GM19193 (cell line): Measurements from ENCODE around the gene OR52B6.

Experiments used
- POLR2A ChIP-seq: IDR thresholded peaks from 4 replicates; pipeline ENCODE4 v1.6.1; 2011; ENCODE audit not compliant: insufficient read depth, insufficient read length; ENCODE audit errors: extremely low read depth

OR52B6 gene

DNA sequence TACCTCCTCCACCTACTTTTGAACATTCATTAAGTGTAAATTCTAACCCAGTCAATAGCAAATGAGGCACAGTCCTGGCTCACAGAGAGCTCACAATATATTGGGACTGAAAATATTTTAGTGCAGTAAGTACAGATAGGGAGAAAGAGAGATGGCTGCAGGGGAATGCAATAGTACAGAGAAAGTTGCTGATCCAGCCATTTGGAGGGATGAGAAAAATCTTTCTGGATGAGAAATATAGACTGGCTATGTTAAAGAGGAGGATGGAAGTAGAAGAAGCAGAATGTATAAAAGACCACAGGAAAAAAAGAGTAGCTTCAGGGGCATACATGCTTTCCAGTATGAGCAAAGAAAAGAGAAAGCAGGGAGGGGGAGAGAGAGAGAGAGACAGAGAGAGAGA lies 3.6 kb upstream of the OR52B6 start:
- no peak for TF ChIP-seq POLR2A

DNA sequence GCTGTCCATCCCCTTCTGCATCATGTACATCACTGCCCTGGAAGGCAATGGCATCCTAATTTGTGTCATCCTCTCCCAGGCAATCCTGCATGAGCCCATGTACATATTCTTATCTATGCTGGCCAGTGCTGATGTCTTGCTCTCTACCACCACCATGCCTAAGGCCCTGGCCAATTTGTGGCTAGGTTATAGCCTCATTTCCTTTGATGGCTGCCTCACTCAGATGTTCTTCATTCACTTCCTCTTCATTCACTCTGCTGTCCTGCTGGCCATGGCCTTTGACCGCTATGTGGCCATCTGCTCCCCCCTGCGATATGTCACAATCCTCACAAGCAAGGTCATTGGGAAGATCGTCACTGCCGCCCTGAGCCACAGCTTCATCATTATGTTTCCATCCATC lies 337 bp downstream of the OR52B6 start:
- TF ChIP-seq POLR2A, result no peak

DNA sequence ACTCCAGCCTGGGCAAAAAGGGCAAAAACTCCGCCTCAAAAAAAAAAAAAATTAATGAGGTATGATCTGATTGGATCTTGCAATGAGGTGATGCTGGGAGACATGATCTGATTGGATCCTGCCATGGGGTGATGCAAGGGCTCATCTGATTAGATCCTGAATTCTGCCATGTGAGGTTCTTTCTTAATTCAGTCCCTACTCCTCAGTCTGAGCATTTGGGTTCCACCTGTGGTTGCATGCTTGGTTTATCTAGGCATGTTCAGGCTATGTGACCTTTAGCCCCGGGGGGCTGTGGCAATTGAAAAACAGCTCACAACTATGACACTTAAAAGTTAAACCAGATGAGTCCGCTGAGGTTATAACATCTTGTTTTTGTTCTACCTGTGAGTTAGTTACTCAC lies 10.9 kb downstream of the OR52B6 start:
- no peak for TF ChIP-seq POLR2A

DNA sequence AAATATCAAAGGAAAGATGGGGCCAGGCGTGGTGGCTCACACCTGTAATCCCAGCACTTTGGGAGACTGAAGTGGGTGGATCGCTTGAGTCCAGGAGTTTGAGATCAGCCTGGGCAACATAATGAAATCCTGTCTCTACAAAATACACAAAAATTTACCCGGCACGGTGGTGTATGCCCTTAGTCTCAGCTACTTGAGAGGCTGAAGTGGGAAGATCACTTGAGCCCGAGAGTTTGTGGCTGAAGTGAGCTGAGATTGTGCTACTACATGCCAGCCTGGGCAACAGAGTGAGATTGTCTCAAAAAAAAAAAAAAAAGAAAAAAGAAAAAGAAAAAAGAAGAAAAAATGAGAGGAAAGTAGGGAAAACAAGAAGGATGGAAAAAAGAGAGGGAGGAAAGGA lies 11.9 kb downstream of the OR52B6 start:
- TF ChIP-seq POLR2A, result no peak

DNA sequence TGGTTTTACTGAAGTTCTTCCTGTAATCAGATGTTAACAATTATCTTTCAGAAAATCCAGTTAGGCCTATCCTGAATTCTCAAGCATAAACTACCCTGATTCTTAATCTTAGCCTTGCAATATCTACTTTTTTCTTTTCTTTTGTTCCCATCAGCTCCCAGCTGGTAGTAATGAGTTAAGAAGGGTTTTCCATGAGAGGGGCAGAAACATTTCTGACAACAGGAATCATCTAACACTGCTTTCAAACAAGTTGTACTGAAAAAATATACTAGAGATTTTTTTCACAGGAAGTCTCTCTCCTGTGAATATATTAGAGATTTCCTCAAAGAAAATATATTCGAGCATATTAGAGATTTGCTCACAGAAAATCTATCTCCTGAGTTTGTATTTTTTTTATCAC lies 12.5 kb downstream of the OR52B6 start:
- TF ChIP-seq POLR2A, result no peak

DNA sequence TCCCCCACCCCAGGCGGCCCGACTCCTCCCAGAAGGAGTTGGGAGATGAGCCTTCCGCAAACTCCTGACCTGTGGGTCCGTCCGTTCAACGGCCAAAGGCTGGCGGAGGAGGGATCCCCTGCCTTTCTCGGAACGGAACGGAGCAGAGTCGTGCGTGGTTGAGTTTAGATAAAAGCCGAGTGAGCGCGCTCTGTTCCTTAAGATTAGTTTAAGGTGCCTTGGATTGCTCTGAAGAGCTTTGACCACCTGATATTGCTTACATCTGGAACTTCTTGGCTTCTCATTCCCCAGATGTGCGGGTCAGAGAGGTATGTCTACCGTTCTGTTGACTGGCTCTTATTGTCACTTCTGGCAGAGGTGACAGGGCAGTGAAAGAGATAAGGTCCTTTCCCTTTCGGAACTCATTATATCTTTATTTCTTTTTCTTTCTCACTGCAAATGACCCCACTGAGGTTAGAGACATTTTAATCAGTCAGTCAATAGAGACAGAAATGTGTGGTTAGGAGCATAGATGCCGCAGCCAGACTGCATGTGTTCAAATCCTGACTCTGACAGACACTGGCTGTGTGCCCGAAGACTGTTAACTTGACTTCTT lies 16.0 kb downstream of the OR52B6 start, which contains the start of gene TRIM6:
Gene TRIM6, plus strand, starts transcription at position 31 of the 595 bp plus-strand sequence. Its CDS starts 261 bp downstream, at position 292.
- no peak for TF ChIP-seq POLR2A

DNA sequence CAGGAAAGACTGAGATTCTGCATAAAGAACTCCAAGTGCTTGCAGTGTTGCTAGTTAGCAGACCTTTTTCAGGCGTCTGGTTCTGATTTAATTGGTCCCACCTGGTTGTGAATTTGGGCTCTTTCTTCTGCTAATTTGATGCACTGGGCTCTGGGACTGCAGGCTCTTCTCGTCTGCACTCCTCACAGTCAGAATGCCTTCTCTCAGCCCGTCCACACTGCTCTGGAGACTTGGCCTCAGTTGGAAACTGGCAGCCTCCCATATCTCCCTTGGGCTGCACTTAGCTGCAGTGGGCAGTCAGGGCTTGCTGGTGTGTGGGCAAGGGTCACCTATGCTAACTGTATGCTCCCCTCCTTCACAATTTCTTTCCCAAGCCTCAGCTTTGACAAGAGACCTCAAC lies 17.3 kb downstream of the OR52B6 start:
- TF ChIP-seq POLR2A, result no peak

DNA sequence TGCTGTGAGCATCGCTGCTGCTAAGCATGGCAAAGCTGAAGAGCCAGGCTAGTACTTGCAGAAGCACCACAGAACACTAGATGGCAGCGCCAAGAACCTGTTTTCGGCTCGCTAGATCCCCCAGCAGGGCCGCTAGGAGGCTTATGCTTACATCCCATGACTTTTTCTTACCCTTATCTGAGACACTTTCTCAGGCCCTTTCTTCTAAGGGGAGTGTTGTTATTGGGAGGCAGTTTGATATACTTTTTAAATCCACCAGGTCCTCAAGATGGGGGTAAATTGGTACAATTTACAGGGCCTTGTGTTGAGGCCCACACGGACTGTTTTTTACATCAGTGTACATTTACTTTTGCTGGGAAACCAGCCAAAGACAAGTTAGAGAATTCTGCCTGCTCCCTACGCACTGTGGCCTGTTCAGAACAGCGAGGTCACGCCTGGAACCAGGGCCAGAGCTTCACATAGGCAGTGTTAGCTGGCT lies 19.7 kb downstream of the OR52B6 start:
- TF ChIP-seq POLR2A, result no peak

DNA sequence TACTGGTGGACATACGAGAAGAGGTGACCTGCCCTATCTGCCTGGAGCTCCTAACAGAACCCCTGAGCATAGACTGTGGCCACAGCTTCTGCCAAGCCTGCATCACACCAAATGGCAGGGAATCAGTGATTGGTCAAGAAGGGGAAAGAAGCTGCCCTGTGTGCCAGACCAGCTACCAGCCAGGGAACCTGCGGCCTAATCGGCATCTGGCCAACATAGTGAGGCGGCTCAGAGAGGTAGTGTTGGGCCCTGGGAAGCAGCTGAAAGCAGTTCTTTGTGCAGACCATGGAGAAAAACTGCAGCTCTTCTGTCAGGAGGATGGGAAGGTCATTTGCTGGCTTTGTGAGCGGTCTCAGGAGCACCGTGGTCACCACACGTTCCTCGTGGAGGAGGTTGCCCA lies 22.6 kb downstream of the OR52B6 start:
- TF ChIP-seq POLR2A, result no peak

DNA sequence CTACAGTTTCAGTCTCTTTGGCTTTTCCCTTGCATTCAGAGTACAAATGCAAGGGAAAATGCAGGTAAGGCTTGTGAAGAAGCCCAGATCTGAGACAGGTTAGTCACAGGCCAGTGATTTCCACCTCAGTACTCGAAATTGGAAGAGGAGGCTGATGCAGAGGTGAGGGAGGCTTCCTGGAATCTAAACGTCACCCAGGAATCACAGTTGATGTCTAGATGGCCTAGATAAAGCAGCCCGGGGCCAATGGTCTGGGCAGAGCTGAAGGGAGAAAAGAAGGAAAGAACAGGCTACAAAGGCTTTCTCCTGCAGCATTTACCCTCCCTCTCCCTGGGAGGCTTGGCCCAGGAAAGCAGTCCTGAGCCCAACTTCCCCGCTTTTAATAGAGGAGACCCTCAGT lies 24.2 kb downstream of the OR52B6 start:
- no peak for TF ChIP-seq POLR2A

DNA sequence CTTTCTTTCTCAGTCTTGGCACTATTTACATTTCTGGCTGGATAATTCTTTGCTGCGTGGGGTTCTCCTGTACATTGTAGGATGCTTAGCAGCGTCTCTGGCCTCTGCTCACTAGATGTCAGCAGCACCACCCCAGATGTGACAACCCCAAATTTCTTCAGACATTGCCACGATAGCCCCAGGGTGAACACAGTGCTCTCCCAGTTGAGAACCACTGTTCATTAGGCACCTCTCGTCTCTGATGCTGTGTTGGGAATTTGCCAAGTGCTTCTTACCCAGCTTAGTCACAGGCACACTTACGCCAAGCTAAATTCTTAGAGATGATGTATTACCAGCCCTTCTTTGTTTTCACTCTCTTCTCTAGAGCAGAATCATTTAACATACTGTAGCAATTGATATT lies 25.2 kb downstream of the OR52B6 start:
- TF ChIP-seq POLR2A, result no peak

DNA sequence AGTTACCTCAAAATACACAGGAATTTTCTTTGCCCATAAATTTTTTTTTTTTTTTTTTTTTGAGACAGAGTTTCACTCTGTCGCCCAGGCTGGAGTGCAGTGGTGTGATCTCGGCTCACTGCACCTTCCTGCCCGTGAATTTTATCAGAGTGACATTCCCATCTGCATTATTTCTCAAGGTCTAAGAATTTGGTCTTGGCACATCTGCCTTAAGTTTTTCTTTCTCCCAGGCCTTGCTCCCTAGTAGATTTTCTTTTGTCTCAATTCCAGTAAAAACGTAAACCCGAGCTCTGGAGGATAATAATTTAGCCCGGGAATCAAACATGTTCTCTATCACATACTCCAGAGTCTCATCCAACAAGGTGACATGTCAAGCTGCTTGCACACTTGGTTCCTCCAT lies 28.1 kb downstream of the OR52B6 start:
- no peak for TF ChIP-seq POLR2A

DNA sequence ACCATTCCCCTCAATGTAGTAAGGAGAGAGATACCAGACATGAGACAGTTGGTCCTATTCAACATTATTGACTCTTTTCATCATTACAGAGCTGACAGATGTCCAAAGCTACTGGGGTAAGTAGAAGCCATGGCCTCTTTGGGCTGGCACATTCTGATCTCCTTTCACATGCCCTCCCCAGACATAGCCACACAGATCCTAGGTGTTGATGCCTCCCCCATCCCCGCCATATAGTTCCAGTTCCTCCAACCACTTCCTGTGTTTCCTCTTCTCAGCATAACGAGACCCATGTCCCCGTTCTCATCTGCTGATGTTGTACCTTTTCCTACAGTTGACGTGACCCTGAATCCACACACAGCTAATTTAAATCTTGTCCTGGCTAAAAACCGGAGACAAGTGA lies 29.8 kb downstream of the OR52B6 start:
- TF ChIP-seq POLR2A, result no peak

DNA sequence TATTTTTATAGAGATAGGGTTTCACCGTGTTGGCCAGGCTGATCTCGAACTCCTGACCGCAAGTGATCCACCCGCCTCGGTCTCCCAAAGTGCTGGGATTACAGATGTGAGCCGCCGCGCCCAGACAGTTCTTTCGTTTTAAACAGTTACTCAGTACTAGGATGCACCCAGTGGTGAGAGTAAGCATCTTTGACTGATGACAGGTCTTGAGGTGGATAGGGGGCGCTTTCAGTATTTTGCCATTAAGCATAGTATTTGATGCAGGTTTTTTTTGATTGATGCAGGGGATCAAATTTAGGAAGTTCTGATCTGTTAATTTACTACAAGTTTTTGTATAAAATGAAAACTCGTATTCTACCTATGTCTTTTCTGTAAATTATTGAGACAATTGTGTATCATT lies 30.9 kb downstream of the OR52B6 start:
- TF ChIP-seq POLR2A, result no peak

DNA sequence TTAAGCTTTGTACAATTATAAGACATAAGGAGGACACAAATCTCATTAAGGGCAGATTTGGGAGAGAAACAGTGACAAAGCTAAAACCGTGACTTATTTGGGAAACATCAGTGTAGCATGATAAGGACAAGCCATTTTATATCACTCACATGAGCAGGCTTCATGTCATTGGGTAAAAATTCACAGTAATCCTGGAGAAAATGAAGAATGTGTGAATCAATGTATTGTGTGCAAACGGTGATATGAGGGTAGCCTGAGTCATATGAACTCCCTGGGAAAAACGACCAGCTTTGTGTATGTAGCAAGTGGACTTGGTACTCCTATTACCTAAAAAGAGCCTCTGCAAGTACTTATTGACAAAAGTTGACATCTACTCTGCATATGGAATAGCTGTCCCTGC lies 38.1 kb downstream of the OR52B6 start:
- TF ChIP-seq POLR2A, result no peak

DNA sequence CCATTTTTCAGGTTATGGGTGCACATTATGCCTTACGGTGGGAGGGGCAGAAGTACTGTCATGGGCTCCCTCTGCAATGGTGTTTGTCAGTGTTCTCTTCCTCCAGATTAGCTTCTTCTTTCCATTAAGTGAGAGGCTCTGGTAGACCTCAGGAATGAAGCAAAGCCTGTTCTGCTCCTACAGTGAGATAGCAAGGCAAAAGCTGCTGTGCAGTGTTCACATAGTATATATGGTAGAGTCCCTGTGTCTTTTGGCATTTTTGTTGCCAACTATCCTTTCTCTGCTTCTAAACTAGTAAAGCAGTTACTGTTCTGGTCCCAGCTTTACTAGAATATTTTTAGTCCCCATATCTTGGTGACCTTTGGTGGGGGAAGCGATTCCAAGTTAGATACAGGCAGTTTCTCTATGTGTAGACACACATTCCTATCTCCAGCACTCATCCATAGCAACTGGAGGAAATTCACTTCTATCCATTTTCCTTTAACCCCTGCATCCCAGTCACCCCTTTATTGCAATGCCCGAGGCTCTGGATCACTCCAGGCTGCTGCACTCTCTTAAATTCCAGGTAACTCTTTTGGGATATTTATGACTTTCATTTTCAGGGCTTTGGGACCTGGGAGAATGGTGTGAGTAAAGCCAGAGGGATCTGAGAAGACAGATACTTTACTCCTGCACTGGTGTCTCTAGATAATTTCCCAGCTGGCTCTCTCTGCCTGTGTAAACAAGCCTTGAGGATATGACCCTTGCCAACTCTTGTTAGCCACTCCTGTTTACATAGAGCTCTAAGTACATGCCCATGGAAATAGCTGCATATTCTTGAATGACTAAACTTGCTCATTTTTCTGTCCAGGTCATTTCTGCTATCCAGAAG lies 40.2 kb downstream of the OR52B6 start:
- TF ChIP-seq POLR2A, result no peak
